Measurements from ENCODE around the gene CFAP126. TPM values are rescaled to one million over a fixed set of nuclear protein-coding genes. Genes with fewer than 3 reads are reported as not detected.
"Not testable (repeated sequence)": the region's sequence is repeated elsewhere in the genome, so short reads cannot be mapped to it uniquely, and the experiment has no call there.

CFAP126 gene, protein sequence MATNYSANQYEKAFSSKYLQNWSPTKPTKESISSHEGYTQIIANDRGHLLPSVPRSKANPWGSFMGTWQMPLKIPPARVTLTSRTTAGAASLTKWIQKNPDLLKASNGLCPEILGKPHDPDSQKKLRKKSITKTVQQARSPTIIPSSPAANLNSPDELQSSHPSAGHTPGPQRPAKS
- not detected for total RNA-seq

DNA sequence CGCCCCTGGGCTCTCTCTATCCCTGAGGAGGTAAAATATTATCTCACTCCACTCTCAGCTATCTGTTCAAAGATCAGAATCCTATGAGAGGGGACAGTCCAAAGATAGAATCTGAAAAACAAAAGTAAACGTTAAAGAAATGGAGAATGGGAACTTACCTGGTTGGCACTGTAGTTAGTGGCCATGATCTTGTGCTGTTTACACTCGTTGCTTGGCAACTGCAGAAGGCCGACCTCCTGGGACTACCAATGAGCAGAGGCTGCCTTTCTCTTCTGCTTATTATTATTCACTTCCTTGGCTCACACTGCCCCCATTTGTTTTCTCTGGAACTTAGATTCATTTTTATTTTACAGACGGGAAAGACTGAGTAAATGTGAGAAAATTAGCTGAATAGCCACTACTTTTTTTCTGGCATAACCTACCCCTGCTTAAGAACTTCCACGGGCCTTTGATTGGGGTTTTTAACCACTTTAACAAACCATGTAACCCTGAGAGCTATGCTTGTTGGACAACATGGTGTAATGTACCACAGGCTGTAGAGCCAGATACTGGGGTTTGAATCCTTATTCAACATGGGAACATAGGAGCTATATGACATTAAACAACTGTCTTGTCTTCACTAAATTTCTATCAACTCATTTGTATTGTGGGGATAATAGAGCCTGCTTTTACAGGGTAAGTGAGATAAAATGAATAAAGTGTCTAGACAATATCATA lies at the start of gene CFAP126:
TSS of gene CFAP126 (minus strand) at position 193 of the 717 bp plus-strand sequence. CDS start at position 185, 8 bp downstream.
- H3K27me3 ChIP-seq (ENCODE audit: insufficient read depth, low read length): no peaks in the 10 kb centered on the region
- H3K4me3 ChIP-seq (ENCODE audit: low read length): no peak within 1 kb of the TSS
- peaks cover 2% of the 10 kb centered on the region for H3K4me1 ChIP-seq (ENCODE audit: insufficient read depth, low read length)

DNA sequence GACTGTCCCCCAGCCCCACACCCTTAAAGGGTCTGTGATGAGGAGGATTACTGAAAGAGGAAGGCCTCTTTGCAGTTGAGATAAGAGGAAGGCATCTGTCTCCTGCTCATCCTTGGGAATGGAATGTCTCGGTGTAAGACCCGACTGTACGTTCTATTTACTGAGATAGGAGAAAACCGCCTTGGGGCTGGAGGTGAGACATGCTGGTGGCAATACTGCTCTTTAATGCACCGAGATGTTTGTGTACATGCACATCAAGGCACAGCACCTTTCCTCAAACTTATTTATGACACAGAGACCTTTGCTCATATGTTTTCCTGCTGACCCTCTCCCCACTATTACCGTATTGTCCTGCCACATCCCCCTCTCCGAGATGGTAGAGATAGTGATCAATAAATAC lies 45.4 kb upstream of the CFAP126 start:
- H3K9me3 ChIP-seq (ENCODE audit: low read depth, low read length); H3K4me3 ChIP-seq (ENCODE audit: low read length); H3K27me3 ChIP-seq (ENCODE audit: insufficient read depth, low read length); H3K4me1 ChIP-seq (ENCODE audit: insufficient read depth, low read length): not testable (repeated sequence)

More for the DNA sequence above, at the start of gene CFAP126:
- no peaks in the 10 kb centered on the region for H3K9me3 ChIP-seq (ENCODE audit: low read depth, low read length)

DNA sequence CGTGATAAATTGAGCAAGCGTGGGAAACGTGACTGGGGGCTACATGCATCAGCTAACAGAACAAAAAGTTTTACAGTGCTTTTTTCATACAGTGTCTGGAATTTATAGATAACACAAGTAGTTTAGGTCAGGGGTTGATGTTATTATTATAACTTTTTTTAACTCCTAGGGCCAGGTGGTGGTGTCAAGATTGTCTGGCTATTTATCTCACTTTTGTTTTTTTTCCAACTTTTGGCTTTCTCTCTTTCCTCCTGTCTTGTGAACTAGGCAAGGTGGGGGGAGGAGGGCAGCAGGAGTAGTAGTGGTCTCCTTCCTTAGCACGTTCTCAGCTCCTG lies 42.9 kb upstream of the CFAP126 start:
- H3K4me1 ChIP-seq (ENCODE audit: insufficient read depth, low read length); H3K4me3 ChIP-seq (ENCODE audit: low read length); H3K27me3 ChIP-seq (ENCODE audit: insufficient read depth, low read length): not testable (repeated sequence)

DNA sequence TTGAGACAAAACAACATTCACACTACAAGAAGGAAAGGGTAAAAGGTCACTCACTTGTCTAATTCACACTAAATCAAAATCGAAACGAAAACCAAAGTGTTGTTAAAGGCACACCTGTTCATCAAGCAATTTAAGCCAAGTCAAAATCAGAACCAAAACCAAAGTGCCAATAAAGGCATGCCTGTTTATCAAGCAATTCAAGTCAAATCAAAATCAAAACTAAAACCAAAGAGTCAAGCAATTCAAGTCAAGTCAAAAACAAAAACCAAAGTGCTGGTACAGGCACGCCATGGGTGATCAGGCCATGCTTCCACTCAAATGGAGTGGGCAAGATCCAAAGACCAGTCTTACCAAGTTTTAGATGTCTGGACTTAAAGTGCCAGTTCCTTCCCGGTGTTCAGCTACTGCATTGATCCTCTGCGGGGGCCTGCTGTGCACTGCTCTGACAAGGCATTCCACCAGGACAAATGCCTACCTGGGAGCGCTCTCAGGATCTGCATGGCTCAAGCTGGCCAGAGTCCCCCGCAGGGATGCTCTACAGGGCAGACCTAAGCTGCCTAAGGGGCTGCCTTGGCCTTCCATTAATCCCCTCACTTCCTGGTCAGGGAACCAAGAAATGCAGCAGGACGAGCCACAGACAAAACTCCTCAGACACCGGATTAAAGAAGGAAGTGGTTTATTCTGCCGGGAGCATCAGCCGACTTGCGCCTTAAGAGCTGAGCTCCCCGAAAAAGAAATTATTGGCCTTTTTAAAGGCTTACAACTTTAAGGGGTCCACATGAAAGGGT lies 42.4 kb upstream of the CFAP126 start:
- not testable (repeated sequence) for H3K4me1 ChIP-seq (ENCODE audit: insufficient read depth, low read length); H3K9me3 ChIP-seq (ENCODE audit: low read depth, low read length); H3K27me3 ChIP-seq (ENCODE audit: insufficient read depth, low read length); H3K4me3 ChIP-seq (ENCODE audit: low read length)

More for the DNA sequence above, 42.9 kb upstream of the CFAP126 start:
- not testable (repeated sequence) for H3K9me3 ChIP-seq (ENCODE audit: low read depth, low read length)

DNA sequence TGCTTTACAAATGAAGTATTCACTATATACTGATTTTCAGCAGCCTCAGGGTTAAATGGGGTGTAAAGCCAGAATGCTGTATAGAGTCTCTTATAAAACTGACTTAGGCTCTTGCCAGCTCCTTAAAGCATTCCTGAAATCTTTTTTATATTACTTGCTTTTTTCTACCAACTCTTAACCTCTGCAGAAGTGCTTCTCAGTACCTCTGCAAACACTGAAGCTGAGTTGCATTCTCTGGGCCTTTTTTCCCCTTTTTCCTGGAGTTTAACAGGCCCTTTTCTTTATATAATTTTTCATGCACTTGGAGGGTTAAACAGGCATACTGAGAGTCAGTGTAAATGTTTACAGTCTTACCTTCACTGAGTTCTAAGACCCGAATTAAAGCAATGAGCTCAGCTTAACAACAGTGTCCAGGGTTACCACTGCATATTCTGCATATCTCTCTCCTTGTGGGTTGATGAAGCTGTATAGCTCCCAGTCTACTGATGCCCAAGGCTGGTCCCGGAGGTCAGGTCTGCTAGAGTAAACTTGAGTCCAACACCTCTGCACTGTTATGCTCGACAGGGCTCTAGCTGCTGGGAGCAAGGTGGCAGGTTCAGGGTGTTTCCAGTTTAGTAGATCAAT lies 40.9 kb upstream of the CFAP126 start:
- peaks cover 6% of the 10 kb centered on the region for H3K4me1 ChIP-seq (ENCODE audit: insufficient read depth, low read length)
- H3K9me3 ChIP-seq (ENCODE audit: low read depth, low read length): no peaks in the 10 kb centered on the region
- H3K4me3 ChIP-seq (ENCODE audit: low read length): no peak overlapping the region
- peaks cover 8% of the 10 kb centered on the region for H3K27me3 ChIP-seq (ENCODE audit: insufficient read depth, low read length)

DNA sequence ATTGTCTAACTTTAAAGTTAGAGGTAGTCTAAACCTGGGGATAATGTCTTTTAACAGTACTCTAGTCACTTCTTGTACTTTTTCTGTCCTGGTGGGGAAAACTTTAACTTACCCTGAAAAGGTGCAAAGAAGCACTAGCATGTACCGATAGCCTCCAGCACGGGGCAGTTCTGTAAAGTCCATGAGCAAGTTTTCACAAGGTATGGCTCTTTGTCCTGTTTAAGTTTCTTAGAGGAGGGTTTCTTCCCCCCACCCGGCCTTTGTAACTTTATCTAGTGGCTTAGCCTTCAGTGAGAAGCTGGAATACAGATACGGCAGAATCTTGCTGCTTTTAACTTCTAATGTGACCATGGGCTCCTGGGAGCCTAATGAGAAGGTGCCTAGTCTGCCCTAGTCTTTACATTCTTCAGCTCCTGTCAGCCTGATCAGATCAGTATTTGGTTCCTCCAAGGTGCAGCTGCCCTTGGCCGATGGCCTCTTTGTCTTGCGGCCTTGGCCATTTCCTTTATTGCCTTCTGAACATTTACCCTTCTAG lies 39.8 kb upstream of the CFAP126 start:
- H3K9me3 ChIP-seq (ENCODE audit: low read depth, low read length): no peaks in the 10 kb centered on the region
- no peak overlapping the region for H3K4me3 ChIP-seq (ENCODE audit: low read length)
- H3K27me3 ChIP-seq (ENCODE audit: insufficient read depth, low read length): peaks cover 13% of the 10 kb centered on the region
- H3K4me1 ChIP-seq (ENCODE audit: insufficient read depth, low read length): peaks cover 6% of the 10 kb centered on the region

DNA sequence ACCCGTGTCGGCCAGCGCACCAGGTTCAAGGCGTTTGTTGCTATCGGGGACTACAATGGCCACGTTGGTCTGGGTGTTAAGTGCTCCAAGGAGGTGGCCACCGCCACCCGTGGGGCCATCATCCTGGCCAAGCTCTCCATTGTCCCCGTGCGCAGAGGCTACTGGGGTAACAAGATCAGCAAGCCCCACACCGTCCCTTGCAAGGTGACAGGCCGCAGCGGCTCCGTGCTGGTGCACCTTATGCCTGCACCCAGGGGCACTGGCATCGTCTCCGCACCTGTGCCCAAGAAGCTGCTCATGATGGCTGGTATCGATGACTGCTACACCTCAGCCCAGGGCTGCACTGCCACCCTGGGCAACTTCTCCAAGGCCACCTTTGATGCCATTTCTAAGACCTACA lies 38.9 kb upstream of the CFAP126 start:
- H3K9me3 ChIP-seq (ENCODE audit: low read depth, low read length); H3K4me1 ChIP-seq (ENCODE audit: insufficient read depth, low read length); H3K4me3 ChIP-seq (ENCODE audit: low read length): not testable (repeated sequence)
- H3K27me3 ChIP-seq (ENCODE audit: insufficient read depth, low read length): peaks cover 13% of the 10 kb centered on the region

DNA sequence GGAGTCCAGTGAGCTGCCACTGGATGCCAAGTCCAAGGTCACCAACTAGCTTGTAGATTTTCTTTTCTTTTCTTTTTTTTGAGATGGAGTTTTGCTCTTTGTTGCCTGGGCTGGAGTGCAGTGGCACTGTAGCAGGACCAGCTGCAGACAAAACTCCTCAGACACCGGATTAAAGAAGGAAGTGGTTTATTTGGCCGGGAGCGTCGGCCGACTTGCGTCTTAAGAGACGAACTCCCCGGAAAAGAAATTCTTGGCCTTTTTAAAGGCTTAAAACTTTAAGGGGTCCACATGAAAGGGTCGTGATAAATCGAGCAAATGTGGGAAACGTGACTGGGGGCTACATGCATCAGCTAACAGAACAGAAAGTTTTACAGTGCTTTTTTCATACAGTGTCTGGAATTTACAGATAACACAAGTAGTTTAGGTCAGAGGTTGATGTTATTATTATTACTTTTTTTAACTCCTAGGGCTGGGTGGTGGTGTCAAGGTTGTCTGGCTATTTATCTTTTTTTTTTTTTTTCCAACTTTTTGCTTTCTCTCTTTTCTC lies 36.4 kb upstream of the CFAP126 start:
- peaks cover 10% of the 10 kb centered on the region for H3K4me1 ChIP-seq (ENCODE audit: insufficient read depth, low read length)
- H3K4me3 ChIP-seq (ENCODE audit: low read length): no peak overlapping the region
- peaks cover 13% of the 10 kb centered on the region for H3K27me3 ChIP-seq (ENCODE audit: insufficient read depth, low read length)
- no peaks in the 10 kb centered on the region for H3K9me3 ChIP-seq (ENCODE audit: low read depth, low read length)

DNA sequence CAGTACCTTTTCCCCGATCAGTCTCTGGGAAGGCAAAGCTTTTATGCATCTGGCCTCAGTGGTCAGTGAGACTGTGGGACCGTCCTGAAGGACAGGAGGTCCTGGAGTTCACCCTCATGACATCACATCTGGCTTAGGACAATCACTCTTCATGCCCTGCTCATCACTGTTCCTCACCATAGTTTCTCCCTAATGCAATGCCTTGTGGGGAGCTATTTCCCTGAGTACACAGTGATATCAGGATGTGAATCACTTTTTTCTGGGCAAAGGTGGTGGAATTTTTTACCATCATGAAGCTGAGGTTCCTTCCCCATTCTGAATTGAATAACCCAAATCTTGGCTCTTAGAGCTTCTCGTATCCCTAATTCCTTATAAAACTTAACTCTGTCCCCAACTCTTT lies 34.8 kb upstream of the CFAP126 start:
- H3K4me1 ChIP-seq (ENCODE audit: insufficient read depth, low read length): peaks cover 17% of the 10 kb centered on the region
- H3K4me3 ChIP-seq (ENCODE audit: low read length): no peak overlapping the region
- peaks cover 13% of the 10 kb centered on the region for H3K27me3 ChIP-seq (ENCODE audit: insufficient read depth, low read length)
- H3K9me3 ChIP-seq (ENCODE audit: low read depth, low read length): no peaks in the 10 kb centered on the region

DNA sequence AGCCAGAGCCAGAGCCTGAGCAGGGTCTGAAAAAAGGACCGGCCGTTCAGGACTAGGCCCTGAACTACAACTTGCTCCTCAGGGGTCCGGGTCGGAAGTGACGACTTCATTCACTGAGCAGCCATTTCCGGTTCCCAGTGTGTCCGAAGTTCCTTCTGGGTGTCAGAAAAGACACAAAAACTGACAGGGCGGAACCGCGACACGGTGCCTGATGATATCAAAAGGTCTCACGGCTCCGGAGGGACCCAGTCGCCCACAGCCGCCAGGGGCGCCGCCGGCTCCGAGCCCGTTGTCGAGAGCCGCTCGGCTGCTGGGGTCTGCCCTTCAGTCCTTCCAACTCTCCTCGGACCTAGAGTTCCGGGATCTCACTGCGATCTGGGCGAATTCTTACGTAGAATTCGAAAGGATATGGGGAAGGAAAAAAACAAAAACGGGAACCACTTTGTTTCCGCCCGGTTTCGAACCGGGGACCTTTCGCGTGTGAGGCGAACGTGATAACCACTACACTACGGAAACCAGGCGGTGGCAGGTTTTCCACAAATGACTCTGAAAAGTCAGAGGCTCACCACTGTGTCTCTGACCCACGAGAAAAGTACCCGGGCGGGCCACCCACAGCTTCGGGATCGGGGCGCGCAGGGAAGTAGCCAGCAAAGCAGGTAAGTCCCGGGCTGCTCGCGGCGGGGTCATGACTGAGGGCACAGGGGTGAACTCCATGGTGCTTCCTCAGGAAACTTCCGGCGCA lies 31.8 kb upstream of the CFAP126 start:
- Histone ChIP-seq H3K27me3 (ENCODE audit: insufficient read depth, low read length) (peaks cover 13% of the 10 kb centered on the region), H3K4me3 (ENCODE audit: low read length) (peak overlapping the region; percentile 72), H3K9me3 (ENCODE audit: low read depth, low read length) (no peaks in the 10 kb centered on the region), H3K4me1 (ENCODE audit: insufficient read depth, low read length) (peaks cover 17% of the 10 kb centered on the region)

DNA sequence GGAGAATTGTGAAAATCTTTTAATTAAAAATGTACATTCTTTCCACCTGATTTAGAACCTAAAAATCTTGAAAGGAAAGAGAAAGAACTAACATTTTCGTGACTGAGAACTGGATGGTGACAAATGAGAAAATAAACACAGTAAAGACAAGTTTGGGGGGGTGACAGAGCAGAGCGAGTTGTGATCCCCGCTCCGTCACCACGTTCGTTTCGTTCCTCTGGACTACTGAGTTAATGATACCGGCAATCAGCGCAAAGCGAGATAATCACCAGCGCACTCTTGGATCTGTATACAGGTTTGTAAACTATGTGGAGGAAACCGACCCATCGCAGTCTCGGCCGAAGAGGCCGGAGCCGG lies 31.2 kb upstream of the CFAP126 start:
- Histone ChIP-seq H3K9me3 (ENCODE audit: low read depth, low read length) (no peaks in the 10 kb centered on the region), H3K4me1 (ENCODE audit: insufficient read depth, low read length) (peaks cover 17% of the 10 kb centered on the region), H3K27me3 (ENCODE audit: insufficient read depth, low read length) (peaks cover 8% of the 10 kb centered on the region), H3K4me3 (ENCODE audit: low read length) (peak overlapping the region; percentile 72)

DNA sequence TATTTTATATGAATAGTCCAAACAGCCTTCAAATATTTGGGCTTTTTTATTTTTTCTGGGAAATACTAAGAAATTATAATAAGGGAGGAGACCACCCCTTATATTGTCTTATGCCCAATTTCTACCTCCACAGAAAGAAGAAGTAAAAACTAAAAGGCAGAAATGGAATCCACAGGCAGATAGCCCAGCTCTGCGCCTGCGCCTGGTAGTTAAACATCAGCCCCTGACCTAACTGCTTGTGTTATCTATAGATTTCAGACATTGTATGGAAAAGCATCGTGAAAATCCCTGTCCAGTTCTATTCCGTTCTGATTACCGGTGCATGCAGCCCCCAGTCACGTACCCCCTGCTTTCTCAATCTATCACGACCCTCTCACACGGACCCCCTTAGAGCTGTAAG lies 29.4 kb upstream of the CFAP126 start:
- not testable (repeated sequence) for H3K4me3 ChIP-seq (ENCODE audit: low read length); H3K27me3 ChIP-seq (ENCODE audit: insufficient read depth, low read length); H3K9me3 ChIP-seq (ENCODE audit: low read depth, low read length)
- H3K4me1 ChIP-seq (ENCODE audit: insufficient read depth, low read length): peaks cover 17% of the 10 kb centered on the region

DNA sequence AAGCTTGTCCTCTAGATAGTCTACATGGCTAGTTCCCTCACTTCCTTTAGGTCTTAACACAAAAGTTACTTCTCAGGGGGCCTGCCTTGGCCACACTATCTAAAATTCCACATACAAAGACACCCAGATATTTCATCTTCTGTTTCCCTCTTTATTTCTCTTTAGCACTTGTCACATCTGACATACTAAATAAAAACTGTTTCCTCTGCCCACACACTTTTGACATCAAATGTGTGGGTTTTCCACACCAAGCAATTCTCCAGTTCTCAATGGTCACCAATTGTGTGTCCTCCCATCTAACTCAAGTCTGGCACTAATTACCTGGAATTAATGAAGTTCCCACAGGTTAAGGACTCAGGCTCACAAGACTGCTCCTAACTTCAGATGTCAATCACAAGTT lies 25.5 kb upstream of the CFAP126 start:
- Histone ChIP-seq H3K27me3 (ENCODE audit: insufficient read depth, low read length) (no peaks in the 10 kb centered on the region), H3K4me1 (ENCODE audit: insufficient read depth, low read length) (peaks cover 17% of the 10 kb centered on the region), H3K9me3 (ENCODE audit: low read depth, low read length) (no peaks in the 10 kb centered on the region), H3K4me3 (ENCODE audit: low read length) (no peak overlapping the region)

DNA sequence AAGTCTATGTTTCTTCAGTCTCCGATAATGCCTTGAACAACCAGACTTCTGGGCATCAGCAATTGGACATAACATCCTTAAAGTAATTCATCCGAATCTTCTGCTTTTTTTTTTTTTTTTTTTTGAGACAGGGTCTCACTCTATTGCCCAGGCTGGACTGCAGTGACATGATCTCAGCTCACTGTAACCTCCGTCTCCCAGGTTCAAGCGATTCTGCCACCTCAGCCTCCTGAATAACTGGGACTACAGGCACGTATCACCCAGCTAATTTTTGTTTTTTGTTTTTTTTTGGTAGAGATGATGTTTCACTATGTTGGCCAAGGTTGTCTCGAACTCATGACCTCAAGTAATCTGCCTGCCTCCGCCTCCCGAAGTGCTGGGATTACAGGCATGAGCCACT lies 23.9 kb upstream of the CFAP126 start:
- Histone ChIP-seq H3K27me3 (ENCODE audit: insufficient read depth, low read length) (no peaks in the 10 kb centered on the region), H3K9me3 (ENCODE audit: low read depth, low read length) (no peaks in the 10 kb centered on the region), H3K4me1 (ENCODE audit: insufficient read depth, low read length) (peaks cover 17% of the 10 kb centered on the region), H3K4me3 (ENCODE audit: low read length) (no peak overlapping the region)
